OCI-LY3 (cell line): Measurements from ENCODE around the gene TTF1.

ENCODE experiments used
- EZH2phosphoT487 ChIP-seq: fragments of 200-600 bp; shearing (Covaris generic); IDR thresholded peaks from 2 replicates; pipeline ENCODE4 v1.6.1; 2018; ENCODE audit warnings: antibody characterized with exemption, mixed run types, low read depth
- TF ChIP-seq, protein P1 (sequence below): fragments of 200-600, 300-600 bp; sonication (generic); IDR thresholded peaks from 2 replicates; pipeline ENCODE4 v1.5.1; 2014; ENCODE audit warnings: antibody characterized with exemption, low read length, low read depth

DNA sequence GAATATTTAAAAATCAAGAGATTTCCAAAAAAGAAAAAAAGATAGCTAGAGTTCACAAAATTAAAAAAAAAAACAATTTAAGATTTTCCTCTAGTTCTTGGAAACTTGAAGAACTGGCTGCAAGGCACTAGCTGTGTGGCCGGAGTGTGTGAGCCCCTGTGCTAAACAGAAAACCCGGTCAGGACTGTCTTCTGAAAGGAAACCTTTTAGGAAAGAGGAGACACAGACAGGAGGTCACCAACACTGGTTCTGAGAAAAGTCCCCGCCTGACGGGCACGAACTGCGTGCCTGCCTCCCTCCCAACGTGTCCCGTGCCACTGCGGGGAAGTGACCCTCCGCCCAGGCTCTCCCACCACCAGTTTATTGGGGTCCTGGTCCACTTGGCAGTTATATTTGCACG, 15.2 kb downstream of the TTF1 start:
- TF ChIP-seq, protein P1, sequence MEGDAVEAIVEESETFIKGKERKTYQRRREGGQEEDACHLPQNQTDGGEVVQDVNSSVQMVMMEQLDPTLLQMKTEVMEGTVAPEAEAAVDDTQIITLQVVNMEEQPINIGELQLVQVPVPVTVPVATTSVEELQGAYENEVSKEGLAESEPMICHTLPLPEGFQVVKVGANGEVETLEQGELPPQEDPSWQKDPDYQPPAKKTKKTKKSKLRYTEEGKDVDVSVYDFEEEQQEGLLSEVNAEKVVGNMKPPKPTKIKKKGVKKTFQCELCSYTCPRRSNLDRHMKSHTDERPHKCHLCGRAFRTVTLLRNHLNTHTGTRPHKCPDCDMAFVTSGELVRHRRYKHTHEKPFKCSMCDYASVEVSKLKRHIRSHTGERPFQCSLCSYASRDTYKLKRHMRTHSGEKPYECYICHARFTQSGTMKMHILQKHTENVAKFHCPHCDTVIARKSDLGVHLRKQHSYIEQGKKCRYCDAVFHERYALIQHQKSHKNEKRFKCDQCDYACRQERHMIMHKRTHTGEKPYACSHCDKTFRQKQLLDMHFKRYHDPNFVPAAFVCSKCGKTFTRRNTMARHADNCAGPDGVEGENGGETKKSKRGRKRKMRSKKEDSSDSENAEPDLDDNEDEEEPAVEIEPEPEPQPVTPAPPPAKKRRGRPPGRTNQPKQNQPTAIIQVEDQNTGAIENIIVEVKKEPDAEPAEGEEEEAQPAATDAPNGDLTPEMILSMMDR: no peak
- no peak for TF ChIP-seq EZH2phosphoT487
